ENCODE data around the gene ZBTB24. TPM values are rescaled to one million over a fixed set of nuclear protein-coding genes. Genes with fewer than 3 reads are reported as not detected.

The ZBTB24 gene
- total and polyA plus RNA-seq, 2 donors (not counting 3 experiments of a cell fraction or from before 2014, with no cell fraction given): 1.9 to 6.2 TPM

DNA sequence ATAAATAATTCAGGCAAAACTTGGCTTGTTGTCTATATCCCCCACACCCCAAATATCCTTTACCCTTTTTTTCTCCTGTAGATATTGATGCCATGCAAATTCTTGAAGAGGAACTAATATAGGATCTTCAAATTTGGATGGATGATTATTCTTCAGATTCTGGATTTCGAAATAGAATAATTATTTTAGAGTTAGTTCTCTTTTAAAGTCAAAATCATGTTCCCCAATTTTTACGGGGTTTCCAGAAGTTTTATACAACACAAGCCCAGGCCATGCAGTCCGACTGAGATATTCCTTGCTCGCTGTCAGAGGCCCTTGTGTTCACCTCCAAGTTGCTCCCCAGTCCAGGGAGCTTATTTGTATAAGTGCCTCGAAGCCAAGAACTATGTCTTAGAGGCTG lies 47.0 kb downstream of the ZBTB24 start:
- DNase-seq (ENCODE audit: low read depth, low spot score) (no peak), FAIRE-seq (no peak)
- Histone ChIP-seq H3K27me3 (ENCODE audit: control insufficient read depth in 2 of 2, insufficient read depth in 2 of 2, low read length in 2 of 2) (peaks cover 0 to 3% of the 10 kb centered on the region in 2 experiments), H3K4me1 (ENCODE audit: control insufficient read depth, extremely low read depth, insufficient read depth, low read length) (peaks cover 3% of the 10 kb centered on the region), H3K4me2 (ENCODE audit: insufficient read depth, low read length) (no peak overlapping the region), H3K79me2 (ENCODE audit: control insufficient read depth, insufficient read depth, low read length) (no peaks in the 10 kb centered on the region), H3K27ac (ENCODE audit: insufficient read depth, low read depth, low read length) (no peak overlapping the region), H2AFZ (ENCODE audit: low read depth, low read length) (no peak overlapping the region), H3K4me3 (replicated peaks in 1 of 3; ENCODE audit: insufficient read depth in 1 of 3, low read depth in 1 of 3, low read length in 3 of 3) (no peak overlapping the region), H3K9me1 (replicated peaks; ENCODE audit: control insufficient read depth, extremely low read depth, insufficient read depth, low read length) (no peaks in the 10 kb centered on the region), H3K36me3 (ENCODE audit: control insufficient read depth in 2 of 2, extremely low read depth in 1 of 2, insufficient read depth in 2 of 2, low read length in 2 of 2) (no peaks in the 10 kb centered on the region), H3K9ac (replicated peaks; ENCODE audit: extremely low read depth, insufficient read depth, low read length) (no peak overlapping the region), H3K9me3 (replicated peaks; ENCODE audit: control insufficient read depth, insufficient read depth, low read length) (no peaks in the 10 kb centered on the region), H4K20me1 (replicated peaks; ENCODE audit: control insufficient read depth, extremely low read depth, insufficient read depth, low read length) (no peaks in the 10 kb centered on the region)
- ChIA-PET POLR2A (no interaction called here), CTCF (no interaction called here)
- no peak for TF ChIP-seq GATA2 (IDR thresholded peaks at IDR 0.05; ENCODE audit: insufficient read depth, insufficient read length, low read depth, low read length)
- TF ChIP-seq, protein P1, sequence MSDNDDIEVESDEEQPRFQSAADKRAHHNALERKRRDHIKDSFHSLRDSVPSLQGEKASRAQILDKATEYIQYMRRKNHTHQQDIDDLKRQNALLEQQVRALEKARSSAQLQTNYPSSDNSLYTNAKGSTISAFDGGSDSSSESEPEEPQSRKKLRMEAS (IDR thresholded peaks at IDR 0.05; ENCODE audit: insufficient read depth, insufficient read length): no peak
- TF ChIP-seq FOS (IDR thresholded peaks at IDR 0.05; ENCODE audit: borderline replicate concordance, insufficient read depth, low read length): no peak
- no peak for TF ChIP-seq POLR2AphosphoS5 (IDR thresholded peaks at IDR 0.05; ENCODE audit: insufficient read depth, low read depth, low read length)
- TF ChIP-seq, protein P2, sequence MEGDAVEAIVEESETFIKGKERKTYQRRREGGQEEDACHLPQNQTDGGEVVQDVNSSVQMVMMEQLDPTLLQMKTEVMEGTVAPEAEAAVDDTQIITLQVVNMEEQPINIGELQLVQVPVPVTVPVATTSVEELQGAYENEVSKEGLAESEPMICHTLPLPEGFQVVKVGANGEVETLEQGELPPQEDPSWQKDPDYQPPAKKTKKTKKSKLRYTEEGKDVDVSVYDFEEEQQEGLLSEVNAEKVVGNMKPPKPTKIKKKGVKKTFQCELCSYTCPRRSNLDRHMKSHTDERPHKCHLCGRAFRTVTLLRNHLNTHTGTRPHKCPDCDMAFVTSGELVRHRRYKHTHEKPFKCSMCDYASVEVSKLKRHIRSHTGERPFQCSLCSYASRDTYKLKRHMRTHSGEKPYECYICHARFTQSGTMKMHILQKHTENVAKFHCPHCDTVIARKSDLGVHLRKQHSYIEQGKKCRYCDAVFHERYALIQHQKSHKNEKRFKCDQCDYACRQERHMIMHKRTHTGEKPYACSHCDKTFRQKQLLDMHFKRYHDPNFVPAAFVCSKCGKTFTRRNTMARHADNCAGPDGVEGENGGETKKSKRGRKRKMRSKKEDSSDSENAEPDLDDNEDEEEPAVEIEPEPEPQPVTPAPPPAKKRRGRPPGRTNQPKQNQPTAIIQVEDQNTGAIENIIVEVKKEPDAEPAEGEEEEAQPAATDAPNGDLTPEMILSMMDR (IDR thresholded peaks at IDR 0.05; ENCODE audit: extremely low read depth in 1 of 2, insufficient read depth in 1 of 2, low read depth in 1 of 2, low read length in 2 of 2): no peak
- dilution Hi-C loops (cut with MboI; ENCODE audit: extremely low pct_ligation_motif_present, low sequenced_read_pairs) (no loop called here), intact Hi-C loops (cut with micrococcal nuclease) (no loop called here)
- BruUV-seq (replicated peaks): no TSS peak

DNA sequence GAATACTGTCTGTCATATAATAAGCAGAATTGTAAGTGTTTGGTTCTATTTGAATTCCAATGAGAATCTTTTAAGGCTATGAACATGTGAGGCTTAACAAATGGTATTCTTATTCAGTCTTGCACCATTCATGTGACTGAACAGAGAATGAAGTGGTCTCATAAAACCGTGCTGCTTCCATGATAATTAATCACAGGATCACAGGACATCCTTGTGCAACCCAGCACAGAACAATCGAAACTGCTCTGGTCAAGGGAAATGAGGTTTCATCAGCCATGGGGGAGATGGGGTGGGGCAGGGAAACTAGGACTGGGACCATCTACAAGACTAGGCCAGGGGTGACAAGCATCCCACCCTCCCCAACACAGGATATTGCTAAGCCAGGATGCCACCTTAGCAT lies 48.6 kb downstream of the ZBTB24 start:
- Histone ChIP-seq H3K79me2 (ENCODE audit: control insufficient read depth, insufficient read depth, low read length) (no peaks in the 10 kb centered on the region), H3K27ac (ENCODE audit: insufficient read depth, low read depth, low read length) (no peak overlapping the region), H3K9me3 (replicated peaks; ENCODE audit: control insufficient read depth, insufficient read depth, low read length) (no peaks in the 10 kb centered on the region), H3K27me3 (ENCODE audit: control insufficient read depth in 2 of 2, insufficient read depth in 2 of 2, low read length in 2 of 2) (peaks cover 0 to 3% of the 10 kb centered on the region in 2 experiments), H3K4me1 (ENCODE audit: control insufficient read depth, extremely low read depth, insufficient read depth, low read length) (peaks cover under 1% of the 10 kb centered on the region), H3K9ac (replicated peaks; ENCODE audit: extremely low read depth, insufficient read depth, low read length) (no peak overlapping the region), H3K4me2 (ENCODE audit: insufficient read depth, low read length) (no peak overlapping the region), H2AFZ (ENCODE audit: low read depth, low read length) (no peak overlapping the region), H3K4me3 (replicated peaks in 1 of 3; ENCODE audit: insufficient read depth in 1 of 3, low read depth in 1 of 3, low read length in 3 of 3) (no peak overlapping the region), H3K9me1 (replicated peaks; ENCODE audit: control insufficient read depth, extremely low read depth, insufficient read depth, low read length) (no peaks in the 10 kb centered on the region), H4K20me1 (replicated peaks; ENCODE audit: control insufficient read depth, extremely low read depth, insufficient read depth, low read length) (no peaks in the 10 kb centered on the region), H3K36me3 (ENCODE audit: control insufficient read depth in 2 of 2, extremely low read depth in 1 of 2, insufficient read depth in 2 of 2, low read length in 2 of 2) (no peaks in the 10 kb centered on the region)
- TF ChIP-seq GATA2 (IDR thresholded peaks at IDR 0.05; ENCODE audit: insufficient read depth, insufficient read length, low read depth, low read length) (no peak), MYC (IDR thresholded peaks at IDR 0.05; ENCODE audit: low read depth, low read length) (no peak), POLR2AphosphoS5 (IDR thresholded peaks at IDR 0.05; ENCODE audit: insufficient read depth, low read depth, low read length) (no peak), FOS (IDR thresholded peaks at IDR 0.05; ENCODE audit: borderline replicate concordance, insufficient read depth, low read length) (no peak), EZH2 (IDR thresholded peaks at IDR 0.05; ENCODE audit: borderline replicate concordance, low read depth, low read length, severe bottlenecking) (no peak), POLR2A (IDR thresholded peaks at IDR 0.05; ENCODE audit: low read depth, low read length) (no peak), JUN (IDR thresholded peaks at IDR 0.05; ENCODE audit: borderline replicate concordance, insufficient read depth, insufficient read length, low read depth) (no peak)
- TF ChIP-seq, protein P1 (IDR thresholded peaks at IDR 0.05; ENCODE audit: insufficient read depth, insufficient read length): no peak
- TF ChIP-seq, protein P2 (IDR thresholded peaks at IDR 0.05; ENCODE audit: extremely low read depth in 1 of 2, insufficient read depth in 1 of 2, low read depth in 1 of 2, low read length in 2 of 2): no peak
- ChIA-PET POLR2A (no interaction called here), CTCF (no interaction called here)
- intact Hi-C loops (cut with micrococcal nuclease): no loop called here
- dilution Hi-C loops (cut with MboI; ENCODE audit: extremely low pct_ligation_motif_present, low sequenced_read_pairs): no loop called here
- no TSS peak for BruUV-seq (replicated peaks)
- no peak for DNase-seq (ENCODE audit: low read depth, low spot score)
- no peak for FAIRE-seq

All from endothelial cell of umbilical vein (primary cell).